ENCODE data around the gene RAB27A. TPM values are rescaled to one million over a fixed set of nuclear protein-coding genes. Genes with fewer than 3 reads are reported as not detected.

The RAB27A gene
- total RNA-seq (5.3 and 7.7 TPM in 2 replicates), polyA plus RNA-seq (11.9 and 15.2 TPM in 2 replicates)

DNA sequence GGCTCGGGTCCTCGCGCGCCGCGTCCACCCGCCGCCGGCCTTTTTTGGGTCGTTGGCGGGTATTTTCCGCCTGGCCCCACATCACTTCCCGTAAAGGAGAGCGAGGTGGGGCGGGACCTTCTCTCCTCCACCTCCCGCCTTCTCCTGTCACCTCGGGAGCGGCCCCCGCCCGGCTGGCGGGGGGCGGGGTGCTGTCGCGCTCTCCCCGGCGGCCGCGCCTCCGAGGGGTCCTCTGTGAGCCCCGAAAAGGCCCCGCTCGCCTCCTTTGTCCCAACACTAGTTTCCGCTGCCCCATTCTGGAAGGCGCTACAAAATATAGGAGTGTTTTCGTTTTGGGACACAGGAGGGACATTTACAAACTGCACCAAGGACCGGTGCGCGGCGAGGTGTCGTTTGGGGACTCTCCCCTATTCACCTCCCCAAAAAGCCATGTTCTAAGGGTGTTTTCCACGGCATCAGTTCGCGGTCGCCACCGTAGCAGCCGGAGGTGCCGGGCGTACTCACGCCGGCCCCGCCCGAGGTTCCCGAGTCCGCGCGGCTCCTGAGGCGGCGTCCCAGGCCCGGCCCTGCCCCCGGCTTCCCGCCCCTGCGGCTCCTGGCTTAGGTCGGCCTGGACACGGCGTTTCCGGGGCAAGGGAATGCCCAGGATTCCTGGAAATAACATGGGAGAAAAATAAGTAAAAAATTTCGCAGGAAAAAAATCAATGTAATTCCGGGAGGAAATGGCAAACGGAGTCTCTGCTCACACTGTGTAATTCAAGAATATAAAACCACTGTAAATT is at the start of gene RAB27A:
Gene RAB27A (minus strand): TSS at position 68 of the 782 bp plus-strand sequence. CDS start 54,879 bp downstream, outside the sequence.
- Histone ChIP-seq H3K9me3 (ENCODE audit: low read depth) (no peaks in the 10 kb centered on the region), H3K27me3 (no peaks in the 10 kb centered on the region), H3K36me3 (no peaks in the 10 kb centered on the region), H3K4me3 (peak within 1 kb of the TSS; percentile 70), H3K27ac (peak within 1 kb of the TSS; percentile 87), H3K4me1 (ENCODE audit: low read depth) (peaks cover 8% of the 10 kb centered on the region)
- TF ChIP-seq, protein P1, sequence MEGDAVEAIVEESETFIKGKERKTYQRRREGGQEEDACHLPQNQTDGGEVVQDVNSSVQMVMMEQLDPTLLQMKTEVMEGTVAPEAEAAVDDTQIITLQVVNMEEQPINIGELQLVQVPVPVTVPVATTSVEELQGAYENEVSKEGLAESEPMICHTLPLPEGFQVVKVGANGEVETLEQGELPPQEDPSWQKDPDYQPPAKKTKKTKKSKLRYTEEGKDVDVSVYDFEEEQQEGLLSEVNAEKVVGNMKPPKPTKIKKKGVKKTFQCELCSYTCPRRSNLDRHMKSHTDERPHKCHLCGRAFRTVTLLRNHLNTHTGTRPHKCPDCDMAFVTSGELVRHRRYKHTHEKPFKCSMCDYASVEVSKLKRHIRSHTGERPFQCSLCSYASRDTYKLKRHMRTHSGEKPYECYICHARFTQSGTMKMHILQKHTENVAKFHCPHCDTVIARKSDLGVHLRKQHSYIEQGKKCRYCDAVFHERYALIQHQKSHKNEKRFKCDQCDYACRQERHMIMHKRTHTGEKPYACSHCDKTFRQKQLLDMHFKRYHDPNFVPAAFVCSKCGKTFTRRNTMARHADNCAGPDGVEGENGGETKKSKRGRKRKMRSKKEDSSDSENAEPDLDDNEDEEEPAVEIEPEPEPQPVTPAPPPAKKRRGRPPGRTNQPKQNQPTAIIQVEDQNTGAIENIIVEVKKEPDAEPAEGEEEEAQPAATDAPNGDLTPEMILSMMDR (IDR thresholded peaks at IDR 0.05; ENCODE audit: low read depth, low read length), result no peak
- DNase-seq (ENCODE audit: low read depth in 1 of 2, low spot score in 1 of 2), result peak; percentile 88 to 89

DNA sequence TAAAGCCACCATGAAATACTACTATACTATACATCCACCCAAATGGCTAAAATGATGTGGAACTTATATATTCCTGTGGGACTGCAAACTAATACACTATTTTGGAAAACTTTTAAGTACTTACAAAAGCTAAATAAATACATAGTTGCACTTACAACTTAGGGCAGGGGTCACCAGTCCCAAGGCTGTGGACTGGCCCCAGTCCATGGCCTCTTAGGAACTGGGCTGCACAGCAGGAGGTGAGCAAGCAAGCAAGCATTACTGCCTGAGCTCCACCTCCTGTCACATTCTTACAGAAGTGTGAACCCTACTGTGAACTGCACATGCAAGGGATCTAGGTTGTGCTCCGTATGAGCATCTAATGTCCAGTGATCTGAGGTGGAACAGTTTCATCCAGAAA is 47.5 kb upstream of the RAB27A start:
- TF ChIP-seq, protein P1 (IDR thresholded peaks at IDR 0.05; ENCODE audit: low read depth, low read length), result no peak
- H3K36me3 ChIP-seq, result no peaks in the 10 kb centered on the region
- no peaks in the 10 kb centered on the region for H3K27me3 ChIP-seq
- H3K4me1 ChIP-seq (ENCODE audit: low read depth), result no peaks in the 10 kb centered on the region
- H3K27ac ChIP-seq, result no peak overlapping the region
- no peak for DNase-seq (ENCODE audit: low read depth in 1 of 2, low spot score in 1 of 2)
- H3K4me3 ChIP-seq, result no peak overlapping the region
- H3K9me3 ChIP-seq (ENCODE audit: low read depth), result no peaks in the 10 kb centered on the region

DNA sequence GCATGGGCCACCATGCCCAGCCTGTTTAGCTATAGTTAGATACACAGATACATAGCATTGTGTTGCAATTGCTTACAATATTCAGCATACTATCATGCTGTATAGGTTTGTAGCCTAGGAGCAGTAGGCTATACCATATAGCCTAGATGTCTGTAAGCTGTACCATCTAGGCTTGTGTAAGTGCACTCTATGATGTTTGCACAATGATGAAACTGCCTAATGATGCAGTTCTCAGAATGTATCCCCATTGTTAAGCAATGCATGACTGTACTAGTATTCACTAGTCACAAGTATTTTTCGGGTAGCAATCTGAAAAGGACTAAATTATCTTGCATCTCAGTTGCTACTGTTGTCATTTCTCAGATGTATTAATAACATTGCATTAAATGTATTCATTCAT is 45.4 kb upstream of the RAB27A start:
- Histone ChIP-seq H3K36me3 (no peaks in the 10 kb centered on the region), H3K4me3 (no peak overlapping the region), H3K27me3 (no peaks in the 10 kb centered on the region), H3K4me1 (ENCODE audit: low read depth) (no peaks in the 10 kb centered on the region), H3K9me3 (ENCODE audit: low read depth) (no peaks in the 10 kb centered on the region), H3K27ac (no peak overlapping the region)
- peak in 1 of 2 donors; percentile 52 for DNase-seq (ENCODE audit: low read depth in 1 of 2, low spot score in 1 of 2)
- TF ChIP-seq, protein P1 (IDR thresholded peaks at IDR 0.05; ENCODE audit: low read depth, low read length), result no peak

DNA sequence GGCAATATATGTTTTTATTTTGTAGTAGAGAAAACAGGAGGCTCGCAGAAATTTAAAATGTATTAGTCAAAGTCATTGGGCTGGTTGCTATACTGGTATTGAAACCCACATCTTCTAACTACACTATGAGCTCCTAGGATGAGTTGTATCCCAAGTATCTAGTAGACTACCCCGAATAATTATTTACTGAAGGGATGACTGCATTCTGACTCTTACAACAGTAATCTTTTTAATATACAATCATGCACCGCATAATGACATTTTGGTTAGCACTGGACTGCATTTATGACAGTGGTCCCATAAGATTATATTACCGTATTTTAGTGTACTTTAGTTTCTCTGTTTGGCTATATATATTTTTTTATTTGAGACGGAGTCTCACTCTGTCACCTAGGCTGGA is 44.8 kb upstream of the RAB27A start:
- TF ChIP-seq, protein P1 (IDR thresholded peaks at IDR 0.05; ENCODE audit: low read depth, low read length), result no peak
- H3K4me1 ChIP-seq (ENCODE audit: low read depth), result no peaks in the 10 kb centered on the region
- DNase-seq (ENCODE audit: low read depth in 1 of 2, low spot score in 1 of 2), result no peak

DNA sequence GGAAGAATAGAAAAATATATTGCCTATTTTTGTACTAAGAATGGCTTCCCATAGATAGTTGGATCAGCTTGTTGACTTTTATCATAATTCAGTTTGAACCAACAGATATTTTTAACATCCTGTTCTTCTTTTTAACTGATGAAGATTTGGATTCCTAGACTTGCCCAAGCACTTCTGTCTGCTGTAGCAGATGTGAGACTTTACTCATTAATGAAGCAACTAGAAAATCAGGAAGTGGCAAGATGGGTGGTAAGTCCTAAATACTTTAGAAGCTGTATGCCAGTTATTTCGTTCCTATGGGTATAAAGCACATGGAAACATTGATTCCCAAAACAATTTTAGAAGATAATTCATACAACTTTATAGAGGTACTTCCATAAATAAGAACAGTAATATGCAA is 37.8 kb upstream of the RAB27A start:
- no peaks in the 10 kb centered on the region for H3K27me3 ChIP-seq
- DNase-seq (ENCODE audit: low read depth in 1 of 2, low spot score in 1 of 2), result no peak
- no peaks in the 10 kb centered on the region for H3K4me1 ChIP-seq (ENCODE audit: low read depth)
- no peak overlapping the region for H3K4me3 ChIP-seq
- TF ChIP-seq, protein P1 (IDR thresholded peaks at IDR 0.05; ENCODE audit: low read depth, low read length), result no peak
- no peak overlapping the region for H3K27ac ChIP-seq
- no peaks in the 10 kb centered on the region for H3K36me3 ChIP-seq
- no peaks in the 10 kb centered on the region for H3K9me3 ChIP-seq (ENCODE audit: low read depth)

More for the DNA sequence above, 44.8 kb upstream of the RAB27A start:
- no peaks in the 10 kb centered on the region for H3K36me3 ChIP-seq
- H3K27me3 ChIP-seq, result no peaks in the 10 kb centered on the region
- H3K4me3 ChIP-seq, result no peak overlapping the region
- no peak overlapping the region for H3K27ac ChIP-seq
- no peaks in the 10 kb centered on the region for H3K9me3 ChIP-seq (ENCODE audit: low read depth)
